ENCODE measurements around the gene GDE1. TPM values are rescaled to one million over a fixed set of nuclear protein-coding genes. Genes with fewer than 3 reads are reported as not detected.

Gene GDE1
- total and polyA plus RNA-seq, 9 of the 15 experiments (the other 6 are each of a cell fraction or from before 2014, with no cell fraction given), result 18.8 to 40.5 (median 22.3) TPM

- TF ChIP-seq ZBTB33 (CRISPR knock-in tag; IDR thresholded peaks at IDR 0.05) (no peak), MLLT1 (IDR thresholded peaks at IDR 0.05) (peak in 1 of 2 experiments; percentile 41; a peak in 2 of 4 replicates), CBFB (CRISPR knock-in tag; IDR thresholded peaks at IDR 0.05) (no peak), ZFPM2 (CRISPR knock-in tag; IDR thresholded peaks at IDR 0.05) (no peak), NFXL1 (CRISPR knock-in tag; IDR thresholded peaks at IDR 0.05) (no peak), ZHX1 (conservative IDR thresholded peaks at IDR 0.05; ENCODE audit: low read length) (no peak), FOXK2 (conservative IDR thresholded peaks at IDR 0.05 in 1 of 2, IDR thresholded peaks at IDR 0.05 in 1 of 2; ENCODE audit: low read depth in 2 of 2) (0 out of 4 replicates have a peak, but pooled peaks of 1 of the 2 experiments have one; percentile 26), NR1H2 (CRISPR knock-in tag; IDR thresholded peaks at IDR 0.05) (no peak), FOXJ2 (tag; IDR thresholded peaks at IDR 0.05) (no peak), ERF (CRISPR knock-in tag; IDR thresholded peaks at IDR 0.05) (no peak), THRB (CRISPR knock-in tag; conservative IDR thresholded peaks at IDR 0.05) (no peak), MCM3 (IDR thresholded peaks at IDR 0.05) (no peak), ZFP1 (CRISPR knock-in tag; IDR thresholded peaks at IDR 0.05) (no peak), FOXM1 (IDR thresholded peaks at IDR 0.05; ENCODE audit: low read depth) (peak; percentile 82), FOXM1 (CRISPR knock-in tag; IDR thresholded peaks at IDR 0.05; ENCODE audit: low read depth) (no peak), TCFL5 (CRISPR knock-in tag; conservative IDR thresholded peaks at IDR 0.05) (no peak), NFRKB (IDR thresholded peaks at IDR 0.05; ENCODE audit: low read depth) (no peak)
- TF ChIP-seq, protein P1, sequence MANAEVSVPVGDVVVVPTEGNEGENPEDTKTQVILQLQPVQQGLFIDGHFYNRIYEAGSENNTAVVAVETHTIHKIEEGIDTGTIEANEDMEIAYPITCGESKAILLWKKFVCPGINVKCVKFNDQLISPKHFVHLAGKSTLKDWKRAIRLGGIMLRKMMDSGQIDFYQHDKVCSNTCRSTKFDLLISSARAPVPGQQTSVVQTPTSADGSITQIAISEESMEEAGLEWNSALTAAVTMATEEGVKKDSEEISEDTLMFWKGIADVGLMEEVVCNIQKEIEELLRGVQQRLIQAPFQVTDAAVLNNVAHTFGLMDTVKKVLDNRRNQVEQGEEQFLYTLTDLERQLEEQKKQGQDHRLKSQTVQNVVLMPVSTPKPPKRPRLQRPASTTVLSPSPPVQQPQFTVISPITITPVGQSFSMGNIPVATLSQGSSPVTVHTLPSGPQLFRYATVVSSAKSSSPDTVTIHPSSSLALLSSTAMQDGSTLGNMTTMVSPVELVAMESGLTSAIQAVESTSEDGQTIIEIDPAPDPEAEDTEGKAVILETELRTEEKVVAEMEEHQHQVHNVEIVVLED (CRISPR knock-in tag; IDR thresholded peaks at IDR 0.05), result no peak
These were observed 1.0 kb downstream of the GDE1 start (continued) for GRCh38 chr16:19520861-19521331.
